Body of pancreas (tissue), 4 donors: ENCODE measurements around the gene FBXO9. TPM values are rescaled to one million over a fixed set of nuclear protein-coding genes. Genes with fewer than 3 reads are reported as not detected.

ENCODE experiments used
- ATAC-seq: fragments of 150-250 bp; one replicate; pipeline ENCODE4 v1.9.1; 2016
- DNase-seq, 4 donors: peaks; one replicate each; pipeline ENCODE4 v3.0.0-alpha.2; 2019
- H3K27ac ChIP-seq, 4 donors: fragments of 200-600 bp; sonication (generic); 1 replicate in 3 of 4; 2 replicates in 1 of 4; pipeline versions ENCODE4 v1.5.1 to v1.6.1; 2016 to 2019; ENCODE audit warnings: mild to moderate bottlenecking in 1 of 4, mixed read lengths in 1 of 4, moderate library complexity in 1 of 4
- H3K27me3 ChIP-seq, 2 donors: fragments of 200-600 bp; sonication (generic); one replicate each; pipeline ENCODE4 v1.6.0; 2016; ENCODE audit warnings: mild to moderate bottlenecking in 1 of 2
- H3K36me3 ChIP-seq, 2 donors: fragments of 200-600 bp; sonication (generic); replicated peaks in 1 of 2; 2 replicates each; pipeline ENCODE4 v1.5.1; 2016; ENCODE audit warnings: low read depth in 2 of 2; ENCODE audit not compliant: insufficient read depth in 1 of 2
- H3K4me1 ChIP-seq: fragments of 200-600 bp; sonication (generic); one replicate; pipeline ENCODE4 v1.6.0; 2016
- H3K4me3 ChIP-seq, 2 donors: fragments of 200-600 bp; sonication (generic); 1 replicate in 1 of 2; 2 replicates in 1 of 2; pipeline ENCODE4 v1.5.1; 2016 to 2019
- H3K9me3 ChIP-seq, 3 donors: fragments of 200-600 bp; sonication (generic); 1 replicate in 2 of 3; 2 replicates in 1 of 3; pipeline ENCODE4 v1.5.1; 2016
- CTCF ChIP-seq, 7 experiments: fragments of 450-650 bp in 4 of 7; fragments of 200-600 bp in 3 of 7; sonication (generic) in 3 of 7; IDR thresholded peaks; one replicate each; pipeline ENCODE4 v1.5.1; 2016 to 2019; ENCODE audit warnings: antibody characterized with exemption in 7 of 7
- POLR2A ChIP-seq, 3 donors: fragments of 450-650 bp; IDR thresholded peaks; one replicate each; pipeline ENCODE4 v1.6.1; 2016; ENCODE audit warnings: antibody characterized with exemption in 3 of 3, mild to moderate bottlenecking in 2 of 3
- WGBS, 2 donors: methylation state at CpG; one replicate each; pipeline ENCODE4 v1.1.5; 2017; 5-methylcytosine and 5-hydroxymethylcytosine counted together
- intact Hi-C: fragments of 100-400 bp; cut with DNase I; formaldehyde crosslinking; loops from one replicate; pipeline ENCODE4 v1.15.1; 2023
- total RNA-seq, 2 donors: library from RNA; depleted of rRNA; stranded (reverse); fragments of >200 nt; gene quantifications; one replicate each; pipeline ENCODE4 v1.1.0, GENCODE V29; 2016

FBXO9 gene
- total RNA-seq, 2 donors from 2014 or later = 53.7 to 69.0 TPM

- H3K27me3 ChIP-seq = no peaks in the 10 kb centered on the region
- peaks cover 0 to 10% of the 10 kb centered on the region in 2 donors for H3K36me3 ChIP-seq
- intact Hi-C loops = no loop called here
- no peak overlapping the region for H3K4me3 ChIP-seq
- no peak overlapping the region for H3K27ac ChIP-seq
- 92 to 93% methylated on average over 3 of the region's 3 CpGs for WGBS, 2 donors
- no peak for DNase-seq
- H3K9me3 ChIP-seq = no peaks in the 10 kb centered on the region
- no peaks in the 10 kb centered on the region for H3K4me1 ChIP-seq
- TF ChIP-seq CTCF (IDR thresholded peaks at IDR 0.05) (peak in 1 of 7 experiments; percentile 14), POLR2A (IDR thresholded peaks at IDR 0.05) (no peak)
- ATAC-seq = no peak
These were observed 38.9 kb downstream of the FBXO9 start for GRCh38 chr6:53103993-53104675.

GRCh38 chr6:53104916-53105315 lies 39.7 kb downstream of the FBXO9 start:
- Histone ChIP-seq H3K36me3 (peaks cover 0 to 10% of the 10 kb centered on the region in 2 donors), H3K27ac (no peak overlapping the region), H3K4me3 (no peak overlapping the region), H3K4me1 (no peaks in the 10 kb centered on the region), H3K9me3 (no peaks in the 10 kb centered on the region), H3K27me3 (no peaks in the 10 kb centered on the region)
- intact Hi-C loops = no loop called here
- ATAC-seq (no peak), DNase-seq (no peak)
- no peak for TF ChIP-seq POLR2A (IDR thresholded peaks at IDR 0.05)
- TF ChIP-seq CTCF (IDR thresholded peaks at IDR 0.05) = no peak

- H3K36me3 ChIP-seq = peaks cover 0 to 3% of the 10 kb centered on the region in 2 donors
- H3K27ac ChIP-seq = no peak overlapping the region
- no peak for DNase-seq
- TF ChIP-seq CTCF (IDR thresholded peaks at IDR 0.05) (no peak), POLR2A (IDR thresholded peaks at IDR 0.05) (no peak)
- intact Hi-C loops = no loop called here
- 97 to 98% methylated on average over 4 of the region's 4 CpGs for WGBS, 2 donors
- no peaks in the 10 kb centered on the region for H3K9me3 ChIP-seq
- no peaks in the 10 kb centered on the region for H3K27me3 ChIP-seq
- peaks cover 6% of the 10 kb centered on the region for H3K4me1 ChIP-seq
- no peak for ATAC-seq
- no peak overlapping the region for H3K4me3 ChIP-seq
These were observed 41.9 kb downstream of the FBXO9 start for GRCh38 chr6:53107091-53107490.

GRCh38 chr6:53109612-53110011 lies 44.4 kb downstream of the FBXO9 start:
- ATAC-seq (no peak), DNase-seq (no peak)
- TF ChIP-seq CTCF (IDR thresholded peaks at IDR 0.05) (no peak), POLR2A (IDR thresholded peaks at IDR 0.05) (no peak)
- no peaks in the 10 kb centered on the region for H3K9me3 ChIP-seq
- peaks cover 16% of the 10 kb centered on the region for H3K4me1 ChIP-seq
- no peaks in the 10 kb centered on the region for H3K27me3 ChIP-seq
- intact Hi-C loops = no loop called here
- no peaks in the 10 kb centered on the region for H3K36me3 ChIP-seq
- 87 to 100% methylated on average over 2 of the region's 2 CpGs for WGBS, 2 donors
- H3K27ac ChIP-seq = no peak overlapping the region
- no peak overlapping the region for H3K4me3 ChIP-seq

- peak overlapping the region in 2 of 4 donors; percentile 2 to 42 for H3K27ac ChIP-seq
- 54 to 69% methylated on average over 6 of the region's 6 CpGs for WGBS, 2 donors
- no peaks in the 10 kb centered on the region for H3K9me3 ChIP-seq
- no peak for DNase-seq
- H3K27me3 ChIP-seq = no peaks in the 10 kb centered on the region
- peaks cover 16% of the 10 kb centered on the region for H3K4me1 ChIP-seq
- H3K4me3 ChIP-seq = no peak overlapping the region
- intact Hi-C loops = no loop called here
- TF ChIP-seq POLR2A (IDR thresholded peaks at IDR 0.05) (no peak), CTCF (IDR thresholded peaks at IDR 0.05) (no peak)
- no peak for ATAC-seq
- no peaks in the 10 kb centered on the region for H3K36me3 ChIP-seq
These were observed 46.7 kb downstream of the FBXO9 start for GRCh38 chr6:53111865-53112264.
